GM19468 (cell line): ENCODE measurements around the gene ZDHHC6.
"Not testable (repeated sequence)": the region's sequence is repeated elsewhere in the genome, so short reads cannot be mapped to it uniquely, and the experiment has no call there.

Experiments
- ATAC-seq: cut with Tn5 transposase; IDR thresholded peaks from one replicate; pipeline ENCODE4 v1.9.1; 2021; ENCODE audit warnings: mild to moderate bottlenecking, moderate library complexity, moderate number of reproducible peaks; ENCODE audit not compliant: unreplicated experiment; ENCODE audit errors: extremely low read depth

ZDHHC6 gene

GRCh38 chr10:112447620-112447928 is 860 bp upstream of the ZDHHC6 start:
- no peak for ATAC-seq

GRCh38 chr10:112446055-112446854 is 459 bp downstream of the ZDHHC6 start:
- ATAC-seq, result no peak

- no peak for ATAC-seq
These were observed 4.7 kb downstream of the ZDHHC6 start for GRCh38 chr10:112442063-112442462.

GRCh38 chr10:112441520-112441919 is 5.2 kb downstream of the ZDHHC6 start:
- ATAC-seq, result no peak

GRCh38 chr10:112438356-112438755 is 8.4 kb downstream of the ZDHHC6 start:
- ATAC-seq, result no peak

GRCh38 chr10:112434988-112435619 is 11.6 kb downstream of the ZDHHC6 start:
- no peak for ATAC-seq

- ATAC-seq, result no peak
These were observed 13.6 kb downstream of the ZDHHC6 start for GRCh38 chr10:112433136-112433535.

GRCh38 chr10:112429654-112430230 is 17.0 kb downstream of the ZDHHC6 start:
- no peak for ATAC-seq

- no peak for ATAC-seq
These were observed 17.6 kb downstream of the ZDHHC6 start for GRCh38 chr10:112429147-112429546.

- no peak for ATAC-seq
These were observed 20.6 kb downstream of the ZDHHC6 start for GRCh38 chr10:112426111-112426510.

- ATAC-seq, result no peak
These were observed 22.1 kb downstream of the ZDHHC6 start for GRCh38 chr10:112424651-112425050.

- no peak for ATAC-seq
These were observed 25.0 kb downstream of the ZDHHC6 start for GRCh38 chr10:112421731-112422130.

- no peak for ATAC-seq
These were observed 34.0 kb downstream of the ZDHHC6 start for GRCh38 chr10:112412696-112413095.

- no peak for ATAC-seq
These were observed 37.0 kb downstream of the ZDHHC6 start for GRCh38 chr10:112409755-112410154.

GRCh38 chr10:112409299-112409698 is 37.4 kb downstream of the ZDHHC6 start:
- no peak for ATAC-seq

GRCh38 chr10:112407696-112408095 is 39.0 kb downstream of the ZDHHC6 start:
- ATAC-seq, result no peak

GRCh38 chr10:112406806-112407205 is 39.9 kb downstream of the ZDHHC6 start:
- ATAC-seq, result not testable (repeated sequence)

- ATAC-seq, result no peak
These were observed 42.1 kb downstream of the ZDHHC6 start for GRCh38 chr10:112404617-112405016.

GRCh38 chr10:112402917-112403316 is 43.8 kb downstream of the ZDHHC6 start:
- ATAC-seq, result no peak

GRCh38 chr10:112397592-112397991 is 49.1 kb downstream of the ZDHHC6 start:
- no peak for ATAC-seq

GRCh38 chr10:112395809-112396530 is 50.7 kb downstream of the ZDHHC6 start:
- no peak for ATAC-seq
